22Rv1 (cell line): ENCODE measurements around the gene LRP5.

Source experiments
- ZFX ChIP-seq: fragments of 450-650 bp; IDR thresholded peaks from 2 replicates; pipeline ENCODE4 v1.6.1; 2017; ENCODE audit warnings: antibody characterized with exemption, borderline replicate concordance
- TF ChIP-seq, protein P1 (sequence below): fragments of 450-650 bp; IDR thresholded peaks from 2 replicates; pipeline ENCODE4 v1.5.1; 2017; ENCODE audit warnings: mild to moderate bottlenecking

DNA sequence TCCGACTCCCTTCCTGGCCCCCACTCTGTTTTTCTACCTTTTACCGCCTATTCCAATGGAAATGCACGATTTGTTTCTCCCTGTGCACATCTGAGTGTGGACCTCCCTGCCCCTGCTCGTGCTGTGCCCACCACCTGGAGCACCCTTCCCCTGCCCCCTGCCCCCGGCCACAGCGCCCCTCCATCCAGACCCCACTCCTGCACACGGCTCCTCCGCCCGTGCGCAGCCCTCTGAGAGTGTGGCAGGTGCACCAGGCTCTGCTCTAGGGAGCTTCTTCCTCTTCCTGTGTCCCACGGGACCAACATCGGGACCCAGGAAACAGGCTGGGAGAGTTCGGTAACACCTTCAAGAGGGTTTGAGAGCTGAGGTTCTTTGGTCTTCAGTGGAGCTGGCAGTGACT, 62.9 kb downstream of the LRP5 start:
- TF ChIP-seq, protein P1, sequence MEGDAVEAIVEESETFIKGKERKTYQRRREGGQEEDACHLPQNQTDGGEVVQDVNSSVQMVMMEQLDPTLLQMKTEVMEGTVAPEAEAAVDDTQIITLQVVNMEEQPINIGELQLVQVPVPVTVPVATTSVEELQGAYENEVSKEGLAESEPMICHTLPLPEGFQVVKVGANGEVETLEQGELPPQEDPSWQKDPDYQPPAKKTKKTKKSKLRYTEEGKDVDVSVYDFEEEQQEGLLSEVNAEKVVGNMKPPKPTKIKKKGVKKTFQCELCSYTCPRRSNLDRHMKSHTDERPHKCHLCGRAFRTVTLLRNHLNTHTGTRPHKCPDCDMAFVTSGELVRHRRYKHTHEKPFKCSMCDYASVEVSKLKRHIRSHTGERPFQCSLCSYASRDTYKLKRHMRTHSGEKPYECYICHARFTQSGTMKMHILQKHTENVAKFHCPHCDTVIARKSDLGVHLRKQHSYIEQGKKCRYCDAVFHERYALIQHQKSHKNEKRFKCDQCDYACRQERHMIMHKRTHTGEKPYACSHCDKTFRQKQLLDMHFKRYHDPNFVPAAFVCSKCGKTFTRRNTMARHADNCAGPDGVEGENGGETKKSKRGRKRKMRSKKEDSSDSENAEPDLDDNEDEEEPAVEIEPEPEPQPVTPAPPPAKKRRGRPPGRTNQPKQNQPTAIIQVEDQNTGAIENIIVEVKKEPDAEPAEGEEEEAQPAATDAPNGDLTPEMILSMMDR: no peak
- no peak for TF ChIP-seq ZFX
